Measurements from ENCODE around the gene SVOPL.

DNA sequence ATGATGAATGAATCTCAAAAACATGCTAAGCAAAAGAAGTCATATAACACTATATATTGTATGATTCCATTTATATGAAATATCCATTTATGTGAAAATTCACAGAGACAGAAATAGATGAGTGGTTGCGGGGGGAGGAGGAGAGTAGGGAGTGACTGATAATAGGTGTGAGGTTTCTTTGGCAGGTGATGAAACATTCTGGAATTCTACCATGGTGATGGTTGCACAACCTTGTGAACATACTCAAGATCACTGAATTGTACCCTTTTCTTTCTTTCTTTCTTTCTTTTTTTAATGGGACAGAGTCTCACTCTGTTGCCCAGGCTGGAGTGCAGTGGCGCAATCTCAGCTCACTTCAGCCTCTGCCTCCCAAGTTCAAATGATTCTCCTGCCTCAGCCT is 10.7 kb downstream of the SVOPL start:
- TF ChIP-seq ZBTB7A (IDR thresholded peaks at IDR 0.05; ENCODE audit: low read depth) (no peak), FOXM1 (IDR thresholded peaks at IDR 0.05; ENCODE audit: borderline replicate concordance, low read depth) (no peak), CEBPB (IDR thresholded peaks at IDR 0.05) (no peak), TAF1 (IDR thresholded peaks at IDR 0.05; ENCODE audit: low read depth) (no peak)
- TF ChIP-seq, protein P1, sequence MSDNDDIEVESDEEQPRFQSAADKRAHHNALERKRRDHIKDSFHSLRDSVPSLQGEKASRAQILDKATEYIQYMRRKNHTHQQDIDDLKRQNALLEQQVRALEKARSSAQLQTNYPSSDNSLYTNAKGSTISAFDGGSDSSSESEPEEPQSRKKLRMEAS (IDR thresholded peaks at IDR 0.05) = no peak
